SH-SY5Y (cell line): Measurements from ENCODE around the gene KLHL29.
A peak's percentile ranks its signal among the peaks of the same experiment; 100 is the strongest.

Source experiments
- GATA2 ChIP-seq: IDR thresholded peaks from 2 replicates; pipeline ENCODE4 v1.6.1; 2011; ENCODE audit warnings: mild to moderate bottlenecking, low read depth, low read length
- GATA3 ChIP-seq: IDR thresholded peaks from 2 replicates; pipeline ENCODE4 v1.6.1; 2011; ENCODE audit warnings: low read depth, mild to moderate bottlenecking, low read length, moderate library complexity

KLHL29 gene

GRCh38 chr2:23632831-23633395 lies 247.9 kb downstream of the KLHL29 start:
- TF ChIP-seq GATA2 (no peak), GATA3 (no peak)

- no peak for TF ChIP-seq GATA2
- no peak for TF ChIP-seq GATA3
These were observed 249.0 kb downstream of the KLHL29 start for GRCh38 chr2:23633966-23634365.

DNA sequence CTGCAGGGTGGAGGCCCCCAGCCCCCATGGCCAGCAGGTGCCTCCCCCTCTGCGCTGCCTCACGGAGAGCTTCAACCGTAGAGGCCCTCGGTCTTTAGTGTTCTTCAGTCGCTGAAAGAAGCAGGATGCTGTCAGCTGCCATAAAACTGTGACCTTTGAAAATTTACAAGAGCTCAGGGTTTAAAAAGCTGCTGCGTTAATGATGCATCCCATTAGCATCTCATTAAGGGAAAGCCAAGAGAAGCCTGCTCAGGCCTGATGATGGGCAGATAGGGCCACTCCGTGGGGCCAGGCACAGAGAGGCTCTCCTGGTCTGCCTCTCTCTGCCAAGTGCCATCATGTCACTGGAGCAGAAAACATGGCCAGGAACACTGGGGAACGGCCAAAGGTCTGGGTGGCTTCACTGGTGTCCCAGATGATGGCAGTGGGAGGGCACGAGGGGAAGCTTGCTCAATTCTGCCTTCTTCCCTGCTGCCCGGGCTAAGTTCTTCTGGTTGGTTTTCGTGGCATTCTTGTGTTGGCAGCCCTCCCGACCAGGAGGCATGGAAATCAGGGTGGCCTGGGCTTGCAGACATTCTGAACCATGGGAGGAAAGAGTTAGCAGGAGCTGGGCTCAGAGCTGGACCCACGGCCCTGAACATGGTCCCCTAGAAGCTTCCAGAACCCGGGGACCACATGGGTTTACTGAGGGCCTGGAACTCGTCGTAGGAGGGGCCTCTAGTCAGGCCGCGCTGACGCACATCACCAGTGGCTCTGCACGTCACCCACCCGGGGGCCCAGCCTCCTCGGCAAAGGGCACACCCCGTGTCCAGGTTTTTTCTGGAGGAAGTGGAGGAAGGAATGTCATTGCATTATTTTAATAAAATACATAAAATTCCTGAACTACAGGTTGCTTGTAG lies 250.7 kb downstream of the KLHL29 start:
- TF ChIP-seq GATA2: no peak
- TF ChIP-seq GATA3: no peak

DNA sequence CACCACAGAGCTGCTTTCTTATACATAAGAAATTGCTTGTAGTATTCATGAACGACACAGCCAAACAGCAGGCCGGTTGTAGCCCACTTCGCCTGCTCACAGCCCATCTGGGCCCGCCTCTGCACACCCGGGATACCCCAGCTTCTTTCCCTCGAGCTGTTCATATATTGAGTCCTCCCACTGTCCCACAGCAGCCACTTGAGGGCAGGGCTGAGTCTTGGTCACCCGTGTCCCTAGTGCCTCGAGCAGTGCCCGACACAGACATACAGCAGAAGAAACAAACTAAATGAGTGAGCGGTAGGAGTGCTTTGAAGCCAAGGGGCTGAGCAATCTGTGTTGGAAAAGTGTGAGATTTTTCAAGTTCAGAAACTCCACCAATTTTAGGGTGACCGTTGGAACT lies 251.4 kb downstream of the KLHL29 start:
- TF ChIP-seq GATA3 (no peak), GATA2 (no peak)

GRCh38 chr2:23637011-23637778 lies 252.2 kb downstream of the KLHL29 start:
- no peak for TF ChIP-seq GATA3
- TF ChIP-seq GATA2: peak; percentile 82

DNA sequence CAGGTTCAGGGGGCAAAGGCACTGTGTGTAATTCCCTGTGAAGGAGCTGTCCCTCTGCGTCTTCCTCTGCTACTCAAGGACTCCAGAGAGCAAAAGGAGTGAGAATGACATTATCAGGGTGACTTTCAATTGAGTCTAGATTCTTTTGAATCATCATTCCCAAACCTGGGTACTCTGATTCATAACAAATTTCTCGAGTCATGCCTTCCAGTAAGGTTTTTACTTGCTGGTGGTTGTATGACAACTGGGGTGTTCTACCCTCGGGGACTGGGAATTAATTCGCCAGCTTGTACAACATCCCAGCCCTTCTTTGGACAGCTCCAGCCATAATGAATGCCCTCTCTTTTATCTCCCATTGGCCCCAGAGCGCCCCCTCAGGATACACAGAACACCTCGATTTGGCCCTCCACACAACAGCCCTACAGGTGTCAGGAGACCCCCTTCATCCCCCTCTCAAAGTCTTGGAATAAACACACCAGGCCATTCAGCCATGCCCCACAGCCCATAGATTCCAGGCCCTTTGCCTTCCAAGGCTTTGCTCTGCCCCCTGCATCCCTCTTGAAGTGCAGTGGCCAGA lies 254.5 kb downstream of the KLHL29 start:
- TF ChIP-seq GATA3 (no peak), GATA2 (no peak)

DNA sequence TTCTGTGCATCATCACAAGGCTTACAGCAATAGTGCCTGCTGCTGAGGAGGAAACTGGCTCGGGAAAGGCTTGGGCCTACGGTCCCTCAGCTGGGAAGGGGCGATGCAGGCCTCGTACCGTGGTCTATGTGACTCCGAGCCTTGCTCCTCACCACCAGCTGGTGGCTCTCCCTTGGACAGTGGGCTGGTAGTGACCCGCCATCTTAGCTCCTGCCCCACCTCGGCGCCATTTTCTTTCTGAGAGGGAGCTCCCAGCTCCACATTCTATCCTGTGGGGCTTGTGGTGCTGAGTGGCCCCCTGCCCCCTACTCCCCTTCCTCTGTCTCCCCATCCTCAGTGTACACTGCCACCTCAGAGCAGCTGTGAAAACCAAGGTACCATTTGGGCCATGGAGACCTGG lies 255.7 kb downstream of the KLHL29 start:
- TF ChIP-seq GATA3 (no peak), GATA2 (no peak)

DNA sequence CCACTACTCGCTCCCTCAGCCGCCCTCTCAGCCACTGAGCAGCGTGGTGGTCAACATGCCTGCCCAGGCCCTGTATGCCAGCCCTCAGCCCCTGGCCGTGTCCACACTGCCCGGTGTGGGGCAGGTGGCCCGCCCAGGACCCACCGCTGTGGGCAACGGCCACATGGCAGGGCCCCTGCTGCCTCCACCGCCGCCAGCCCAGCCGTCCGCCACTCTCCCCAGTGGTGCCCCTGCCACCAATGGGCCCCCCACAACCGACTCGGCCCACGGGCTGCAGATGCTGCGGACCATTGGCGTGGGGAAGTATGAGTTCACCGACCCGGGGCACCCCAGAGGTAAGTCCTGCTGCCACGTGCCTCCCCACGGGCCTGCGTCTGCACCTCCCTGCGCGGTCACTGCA lies 257.5 kb downstream of the KLHL29 start:
- no peak for TF ChIP-seq GATA2

DNA sequence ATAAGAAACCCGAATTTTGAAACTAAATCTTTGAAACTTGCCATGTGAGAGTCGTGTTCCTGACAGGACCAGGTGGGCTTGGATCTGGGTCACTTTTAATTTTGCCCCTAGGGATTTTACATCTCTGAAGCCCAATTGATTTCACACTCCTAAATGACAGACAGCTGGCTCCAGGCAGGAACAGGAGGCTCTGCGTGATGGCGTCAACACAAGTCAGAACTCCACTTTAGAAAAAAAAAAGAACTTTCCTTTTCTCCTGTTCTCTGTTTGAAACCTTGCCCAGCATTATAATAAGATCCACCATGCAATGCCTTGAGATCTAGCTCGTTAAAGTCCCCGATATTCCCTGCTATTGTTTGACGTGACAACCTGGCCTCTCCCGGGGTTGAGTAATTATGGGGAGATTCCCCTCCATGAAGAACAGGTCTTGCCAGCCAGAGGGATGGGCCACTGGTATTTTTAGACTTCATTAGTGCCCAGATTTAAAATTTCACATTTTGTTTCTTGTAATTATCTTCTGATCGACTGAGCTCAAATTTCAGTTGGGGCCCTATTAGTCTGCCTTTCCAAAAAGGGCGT lies 260.3 kb downstream of the KLHL29 start:
- no peak for TF ChIP-seq GATA2
- TF ChIP-seq GATA3: no peak

- TF ChIP-seq GATA2 (no peak), GATA3 (no peak)
These were observed 262.6 kb downstream of the KLHL29 start for GRCh38 chr2:23647563-23647962.

GRCh38 chr2:23649303-23649702 lies 264.3 kb downstream of the KLHL29 start:
- TF ChIP-seq GATA3 (no peak), GATA2 (no peak)

- TF ChIP-seq GATA3 (no peak), GATA2 (no peak)
These were observed 264.8 kb downstream of the KLHL29 start for GRCh38 chr2:23649819-23650218.

DNA sequence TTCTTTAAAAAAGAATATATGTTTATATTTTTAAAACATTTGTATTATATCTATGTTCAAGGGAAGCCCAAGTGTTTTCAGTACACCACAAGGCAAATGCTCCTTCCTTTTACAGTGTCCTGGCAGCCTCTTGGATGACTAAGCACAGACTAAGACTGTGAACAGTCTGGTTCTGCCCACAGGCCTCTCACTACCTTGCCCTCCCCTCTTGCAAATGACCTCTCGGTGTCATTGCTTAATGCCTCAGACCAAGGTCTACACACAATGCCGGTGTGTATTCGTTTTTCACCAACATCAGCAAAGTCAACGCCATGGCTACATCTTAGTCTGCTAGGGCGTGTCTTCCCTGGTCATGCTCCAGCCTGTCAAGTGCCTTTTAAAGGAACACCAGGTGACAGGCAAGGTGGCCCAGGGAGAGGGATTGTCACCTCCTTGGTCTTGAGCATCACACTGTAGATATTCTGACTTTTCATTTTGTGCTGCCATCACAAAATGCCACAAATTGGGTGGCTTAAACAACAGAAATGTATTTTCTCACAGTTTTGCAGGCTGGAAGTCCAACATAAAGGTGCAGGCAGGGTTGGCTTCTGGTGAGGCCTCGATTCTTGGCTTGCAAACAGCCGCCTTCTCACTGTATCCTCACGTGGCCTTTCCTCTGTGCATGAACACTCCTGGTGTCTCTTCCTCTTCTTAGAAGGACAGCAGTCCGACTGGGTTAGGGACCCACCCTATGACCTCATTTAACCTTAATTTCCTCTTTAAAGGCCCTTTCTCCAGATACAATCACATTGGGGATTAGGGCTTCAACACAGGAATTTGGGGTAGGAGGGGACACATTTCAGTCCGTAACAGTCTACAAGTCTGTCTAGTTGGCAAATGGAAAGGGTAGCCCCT lies 266.5 kb downstream of the KLHL29 start:
- TF ChIP-seq GATA3 (no peak), GATA2 (no peak)
